Endothelial cell of hepatic sinusoid (primary cell): ENCODE data around the gene MRTO4.
"Not testable (repeated sequence)": the region's sequence is repeated elsewhere in the genome, so short reads cannot be mapped to it uniquely, and the experiment has no call there.

Experiments
- in situ Hi-C: cut with HindIII; loops from 2 replicates; pipeline ENCODE4 v1.10.0; 2017; ENCODE audit warnings: low sequenced_read_pairs

Gene MRTO4

DNA sequence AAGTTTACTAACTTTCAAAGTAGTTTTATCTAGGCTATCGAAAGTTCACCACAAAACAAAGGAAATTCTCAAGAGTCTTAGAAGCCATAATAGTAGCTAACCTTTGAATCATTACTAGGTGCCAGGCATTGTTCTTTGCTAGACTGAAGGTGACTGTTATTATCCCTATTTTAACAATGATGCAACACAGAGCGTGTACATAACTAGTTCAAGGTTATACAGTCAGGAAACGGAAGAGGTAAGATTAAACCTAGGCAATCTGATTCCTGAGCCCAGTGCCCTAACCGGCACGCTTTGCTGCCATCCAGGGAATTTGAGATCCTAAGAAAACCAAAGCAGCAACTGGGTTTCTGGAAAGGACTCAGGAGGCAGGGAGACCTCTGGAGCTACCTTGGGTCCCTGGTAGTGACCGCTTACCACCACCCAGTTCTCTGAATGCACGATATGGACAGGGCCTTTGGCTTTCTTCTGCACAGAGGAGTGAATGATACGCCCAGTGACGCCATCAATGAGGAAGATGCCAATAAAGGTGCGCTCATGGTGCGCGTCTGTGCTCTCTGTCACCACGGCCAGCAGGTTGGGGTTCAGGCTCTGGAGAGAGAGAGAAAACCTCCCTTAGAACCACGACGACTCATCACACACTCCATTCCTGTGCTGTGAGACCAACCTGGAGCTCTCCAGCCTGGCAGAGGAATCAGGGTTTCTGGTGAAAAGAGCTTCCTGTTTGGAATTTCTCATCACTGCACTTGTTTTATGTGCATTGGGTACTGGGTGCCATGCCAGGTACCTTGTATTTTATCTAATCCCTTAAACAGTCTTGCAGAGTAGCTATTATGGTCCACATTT is 28.4 kb upstream of the MRTO4 start:
- in situ Hi-C loops, result no loop called here

DNA sequence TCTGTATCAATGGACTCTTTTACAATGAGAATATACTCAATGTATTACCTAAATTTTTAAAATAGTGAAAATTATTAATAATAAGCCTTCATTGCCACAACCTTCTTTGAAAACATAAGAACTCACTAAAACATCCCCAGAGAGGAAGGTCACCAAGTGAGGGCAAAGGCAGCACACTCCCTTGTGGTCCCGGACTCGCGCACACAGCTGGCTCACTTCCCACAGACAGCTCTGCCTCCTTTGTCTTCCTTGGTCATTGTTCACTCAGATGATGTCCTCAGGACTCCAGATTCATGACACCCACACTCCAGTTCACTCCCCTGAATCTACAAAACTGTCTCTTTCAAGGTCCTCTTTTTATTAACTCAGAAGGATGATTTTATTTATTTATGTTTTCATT is 22.4 kb upstream of the MRTO4 start:
- in situ Hi-C loops, result no loop called here

DNA sequence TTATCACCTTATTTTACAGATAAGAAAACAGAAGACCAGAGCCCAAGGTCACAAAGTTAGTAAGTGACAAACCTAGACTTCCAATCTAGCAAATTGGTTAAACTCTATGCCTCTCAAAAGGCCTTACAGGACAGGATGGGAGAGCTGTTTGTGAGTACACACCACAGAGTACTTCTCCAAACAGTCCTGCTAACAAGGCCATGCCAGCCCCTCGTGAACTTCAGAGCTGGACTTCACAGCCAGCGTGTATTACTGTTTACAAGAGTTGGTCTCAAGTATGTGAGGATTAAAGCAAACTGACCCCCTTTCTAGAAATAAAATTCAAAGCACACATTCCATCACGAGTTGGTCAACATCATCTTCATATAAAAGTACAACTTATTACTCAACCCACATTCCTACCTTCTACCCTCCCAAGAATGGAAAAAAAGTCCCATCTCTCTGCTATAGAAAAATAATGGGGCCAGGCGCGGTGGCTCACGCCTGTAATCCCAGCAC is 21.7 kb upstream of the MRTO4 start:
- in situ Hi-C loops, result no loop called here

DNA sequence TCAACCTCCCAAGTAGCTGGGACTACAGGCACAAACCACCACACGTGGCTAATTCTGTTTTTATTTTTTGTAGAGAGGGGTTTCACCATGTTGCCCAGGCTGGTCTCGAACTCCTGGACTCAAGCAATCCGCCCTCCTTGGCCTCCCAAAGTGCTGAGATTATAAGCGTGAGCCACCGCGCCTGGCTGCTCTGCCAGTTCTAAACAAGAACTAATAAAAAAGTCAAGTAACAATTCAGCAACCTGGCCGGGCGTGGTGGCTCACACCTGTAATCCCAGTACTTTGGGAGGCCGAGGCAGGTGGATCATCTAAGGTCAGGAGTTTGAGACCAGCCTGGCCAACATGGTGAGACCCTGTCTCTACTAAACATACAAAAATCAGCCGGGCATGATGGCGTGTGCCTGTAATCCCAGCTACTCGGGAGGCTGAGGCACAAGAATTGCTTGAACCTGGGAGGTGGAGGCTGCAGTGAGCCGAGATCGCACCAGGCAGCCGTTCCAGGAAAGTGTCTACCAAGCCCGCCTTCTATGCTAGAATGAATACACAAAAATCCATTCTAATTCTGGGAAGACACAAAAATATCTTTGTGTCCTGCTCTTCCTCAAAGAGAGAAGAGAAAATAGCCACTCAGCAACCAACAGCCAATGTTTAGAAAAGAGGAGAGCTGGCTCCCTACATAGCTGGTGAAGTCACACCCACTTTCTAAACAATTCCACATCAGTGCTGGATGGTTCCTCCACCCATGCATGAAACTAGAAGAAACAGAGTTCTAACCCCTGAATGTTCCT is 19.7 kb upstream of the MRTO4 start:
- in situ Hi-C loops, result not testable (repeated sequence)

DNA sequence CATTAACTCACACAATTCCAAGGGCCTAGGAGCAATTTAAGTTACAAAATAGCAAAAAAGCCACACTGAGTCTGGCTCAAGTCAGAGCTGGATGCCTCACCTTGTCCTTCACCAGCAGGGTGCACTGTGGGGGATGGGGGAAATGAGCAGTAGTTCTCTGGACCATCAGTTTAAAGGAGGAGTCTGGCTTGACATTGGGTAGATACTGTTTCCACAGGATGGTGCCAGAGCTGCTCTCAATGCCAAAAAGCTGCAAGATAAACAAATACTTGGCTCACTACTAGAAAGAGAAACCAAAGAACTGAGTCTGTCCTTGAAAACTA is 19.1 kb upstream of the MRTO4 start:
- in situ Hi-C loops, result no loop called here

DNA sequence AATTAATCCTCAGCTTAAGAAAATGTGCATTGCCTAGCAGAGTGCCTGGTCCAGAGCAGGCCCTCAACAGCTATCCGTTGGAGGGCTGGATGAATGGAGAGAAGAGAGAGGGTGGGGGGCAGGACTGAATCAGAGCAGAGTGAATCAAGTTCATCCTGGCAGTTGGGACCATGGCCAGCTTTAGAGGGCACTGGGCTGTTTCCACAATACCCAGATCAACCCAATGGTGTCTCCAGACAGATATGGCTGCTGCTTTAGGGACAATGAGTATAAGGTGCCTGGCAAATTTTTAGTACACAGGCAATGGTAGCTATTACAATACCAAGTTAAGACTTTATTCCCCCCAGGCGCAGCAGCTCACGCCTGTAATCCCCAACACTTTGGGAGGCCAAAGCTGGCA is 17.4 kb upstream of the MRTO4 start:
- in situ Hi-C loops, result no loop called here

DNA sequence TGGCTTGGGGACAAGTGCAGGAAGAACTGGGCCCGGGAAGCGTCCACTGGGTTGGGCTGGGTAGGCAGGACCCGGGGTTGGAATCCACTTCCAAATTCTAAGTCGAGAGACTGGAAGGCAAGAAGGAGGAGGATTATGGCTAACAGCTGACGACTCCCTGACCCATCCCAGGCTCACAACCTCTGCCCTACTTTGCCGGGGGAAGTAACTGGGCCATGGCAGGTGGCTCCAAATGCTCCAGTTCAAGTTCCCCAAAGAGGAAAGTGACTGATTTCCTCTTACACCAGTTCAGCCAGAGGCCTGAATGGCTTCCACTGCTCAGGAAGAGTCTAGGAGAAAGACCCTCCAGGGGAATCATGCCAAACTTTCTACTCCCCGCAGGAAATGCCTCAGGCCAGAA is 11.7 kb upstream of the MRTO4 start:
- in situ Hi-C loops, result no loop called here

DNA sequence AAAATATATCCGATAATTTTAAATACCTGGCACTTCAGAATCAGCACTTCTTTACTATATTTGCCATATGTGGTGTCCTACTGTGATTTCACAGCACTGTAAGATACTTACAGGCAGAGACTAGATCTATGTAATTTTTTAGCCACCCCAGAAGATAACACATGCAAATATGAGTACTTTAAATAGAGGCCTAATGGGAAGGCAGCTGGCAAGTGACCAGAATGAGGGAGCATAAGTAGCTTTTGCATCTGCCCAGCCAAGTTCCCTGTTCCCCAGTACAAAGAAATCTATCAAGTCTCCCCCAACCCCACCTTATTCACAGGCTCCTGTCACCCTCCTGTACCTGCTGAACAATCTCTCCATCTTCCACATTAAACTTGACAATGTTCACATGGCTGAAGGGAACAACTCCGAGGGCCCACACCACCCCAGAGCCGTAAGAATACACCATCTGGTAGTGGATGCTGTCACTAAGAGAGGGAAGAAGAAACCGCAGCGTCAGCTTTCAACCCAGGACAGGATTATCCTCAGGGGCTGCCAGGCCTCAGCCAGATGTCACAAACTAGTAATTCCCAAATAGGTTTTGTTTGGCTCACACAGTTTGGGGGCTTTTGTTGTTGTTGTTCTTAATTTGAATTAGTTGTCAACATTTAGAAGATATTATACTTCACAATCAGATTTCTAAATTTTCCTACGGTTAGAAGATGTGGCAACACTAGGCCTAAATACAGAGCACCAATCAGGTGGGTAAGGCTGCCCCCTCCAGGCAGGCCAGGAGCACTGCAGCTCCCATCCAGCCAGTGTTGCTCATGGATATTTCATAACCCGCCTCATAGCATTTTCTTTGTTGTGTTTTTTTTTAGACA is 10.7 kb upstream of the MRTO4 start:
- in situ Hi-C loops, result no loop called here

DNA sequence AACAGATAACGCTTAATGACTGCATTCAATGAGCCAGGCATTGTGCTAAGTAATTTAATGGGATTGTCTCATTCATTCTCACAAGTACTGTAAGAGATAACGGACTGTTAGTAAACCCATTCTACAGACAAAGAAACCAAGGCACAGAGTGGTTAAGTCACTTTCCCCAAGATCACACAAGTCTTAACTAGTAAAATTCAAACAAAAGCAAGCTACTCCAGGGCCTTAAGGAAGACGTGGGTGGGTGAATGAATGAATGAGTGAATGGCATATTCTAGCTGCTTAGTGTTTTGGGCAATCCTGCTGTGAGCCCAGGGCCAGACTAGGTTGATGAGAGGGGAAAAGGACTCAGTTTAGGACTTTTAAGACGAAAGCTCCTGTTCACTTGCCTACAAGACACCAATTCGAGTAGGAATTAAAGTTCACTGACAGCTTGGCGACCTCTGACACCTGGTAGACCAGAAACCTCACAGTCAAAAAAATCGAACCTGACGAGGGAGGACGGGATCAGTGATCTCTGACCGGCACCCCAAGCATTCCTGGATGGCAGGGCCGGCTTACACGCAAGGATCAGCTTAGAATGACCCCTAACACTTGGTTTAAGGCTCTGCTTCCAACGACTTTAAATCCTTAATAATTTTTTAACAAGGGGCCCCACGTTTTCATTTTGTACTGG is 838 bp upstream of the MRTO4 start:
- in situ Hi-C loops, result no loop called here

DNA sequence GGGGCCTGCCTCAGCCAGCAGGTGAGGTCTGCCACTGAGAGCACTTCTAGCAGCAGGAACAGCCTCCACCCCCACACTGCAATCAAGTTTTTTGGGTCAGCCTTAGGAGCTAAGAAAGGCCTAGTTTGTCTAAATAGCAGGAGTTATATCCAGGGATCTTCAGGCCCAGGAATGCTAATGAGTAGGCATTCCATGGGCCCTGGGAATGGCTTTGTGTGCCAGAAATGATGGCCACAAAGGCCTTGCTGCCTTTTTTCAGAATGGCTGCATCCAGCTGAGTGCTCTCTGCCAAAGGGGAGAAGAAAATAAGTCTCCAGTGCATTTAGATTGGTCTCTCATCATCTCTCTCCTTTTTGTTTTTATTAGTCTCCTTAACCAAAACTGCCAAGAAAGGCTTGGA is 2.8 kb downstream of the MRTO4 start:
- in situ Hi-C loops, result no loop called here

DNA sequence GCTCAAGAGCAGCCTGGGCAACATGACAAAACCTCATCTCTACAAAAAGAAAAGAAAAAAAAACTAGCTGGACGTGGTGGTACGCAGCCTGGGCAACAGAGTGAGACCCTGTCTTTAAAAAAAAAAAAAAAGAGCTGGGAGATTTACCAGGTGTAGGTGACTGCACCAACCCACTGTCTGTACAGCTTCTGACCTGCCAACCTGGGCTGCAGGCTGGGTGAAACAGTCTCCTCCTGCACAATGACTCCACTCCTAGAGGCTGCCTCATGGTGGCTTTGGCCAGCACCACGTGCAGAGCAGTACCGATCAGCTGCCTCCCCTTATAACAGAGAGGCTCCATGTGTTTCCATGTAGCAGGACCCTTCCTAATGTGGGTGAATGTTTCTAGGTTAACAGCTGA is 3.7 kb downstream of the MRTO4 start:
- in situ Hi-C loops, result loop anchor here (5.0 kb wide), 1 partner anchor 72 kb away; no protein-coding TSS in a partner anchor

DNA sequence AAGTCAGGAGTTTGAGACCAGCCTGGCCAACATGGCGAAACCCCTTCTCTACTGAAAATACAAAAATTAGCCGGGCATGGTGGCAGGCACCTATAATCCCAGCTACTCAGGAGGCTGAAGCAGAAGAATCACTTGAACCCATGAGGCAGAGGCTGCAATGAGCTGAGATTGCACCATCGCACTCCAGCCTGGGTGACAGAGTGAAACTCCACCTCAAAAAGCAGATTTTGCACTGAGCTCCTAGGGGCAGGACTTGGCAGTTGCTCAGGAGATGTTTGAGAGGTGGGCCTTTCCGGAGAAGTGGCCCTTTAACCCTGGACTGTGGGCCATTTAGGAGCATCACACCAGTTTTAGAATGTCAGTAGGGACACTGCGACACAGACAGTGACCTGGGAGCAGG is 4.7 kb downstream of the MRTO4 start:
- in situ Hi-C loops, result loop anchor here (5.0 kb wide), 1 partner anchor 71 kb away; no protein-coding TSS in a partner anchor

DNA sequence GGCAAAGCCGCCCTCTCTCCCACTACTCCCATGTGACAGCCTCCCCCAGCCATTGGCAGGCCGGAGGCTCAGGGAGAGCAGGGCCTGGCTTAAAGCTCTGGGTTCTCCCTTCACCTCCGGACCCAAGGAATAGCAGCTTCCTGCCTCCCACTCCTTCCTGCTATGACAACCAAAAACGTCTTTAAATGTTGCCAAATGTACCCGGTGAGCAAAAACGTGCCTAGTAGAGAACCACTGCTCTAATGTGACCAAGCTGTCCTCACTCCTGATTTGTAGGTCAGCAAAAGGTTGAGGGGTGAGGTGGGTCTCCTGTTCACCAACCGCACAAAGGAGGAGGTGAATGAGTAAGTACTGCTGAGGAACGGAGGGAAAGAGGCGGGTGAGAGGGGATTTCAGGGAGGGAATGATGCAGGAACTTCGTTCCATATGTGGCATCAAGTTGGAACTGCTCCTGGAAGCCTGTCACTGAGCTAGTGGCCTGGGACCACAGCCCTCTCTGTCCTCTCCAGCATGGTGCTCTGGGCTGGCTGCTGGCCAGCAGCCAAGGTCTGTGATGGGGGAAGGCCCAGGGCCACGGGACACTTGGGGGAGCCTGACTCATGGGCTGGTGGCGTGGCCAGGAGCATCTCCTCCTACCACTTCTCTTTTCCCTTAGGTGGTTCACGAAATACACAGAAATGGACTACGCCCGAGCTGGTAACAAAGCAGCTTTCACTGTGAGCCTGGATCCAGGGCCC is 5.7 kb downstream of the MRTO4 start:
- in situ Hi-C loops, result loop anchor here (5.0 kb wide), 1 partner anchor 70 kb away; no protein-coding TSS in a partner anchor

DNA sequence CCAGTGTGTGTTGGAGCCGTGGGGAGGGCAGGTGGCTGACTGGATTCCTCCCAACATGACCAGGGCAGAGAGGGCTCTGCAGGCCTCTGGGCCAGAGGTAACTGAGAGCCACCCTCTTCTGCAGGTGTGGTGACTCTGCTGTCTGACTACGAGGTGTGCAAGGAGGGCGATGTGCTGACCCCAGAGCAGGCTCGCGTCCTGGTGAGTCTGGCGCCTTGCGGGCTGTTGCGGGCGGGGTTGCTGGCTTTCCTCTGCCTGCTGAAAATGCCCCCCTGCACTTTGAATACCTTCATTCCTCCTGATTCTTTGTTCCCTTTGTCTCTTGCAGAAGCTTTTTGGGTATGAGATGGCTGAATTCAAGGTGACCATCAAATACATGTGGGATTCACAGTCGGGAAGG is 6.7 kb downstream of the MRTO4 start:
- in situ Hi-C loops, result loop anchor here (5.0 kb wide), 1 partner anchor 69 kb away; no protein-coding TSS in a partner anchor

DNA sequence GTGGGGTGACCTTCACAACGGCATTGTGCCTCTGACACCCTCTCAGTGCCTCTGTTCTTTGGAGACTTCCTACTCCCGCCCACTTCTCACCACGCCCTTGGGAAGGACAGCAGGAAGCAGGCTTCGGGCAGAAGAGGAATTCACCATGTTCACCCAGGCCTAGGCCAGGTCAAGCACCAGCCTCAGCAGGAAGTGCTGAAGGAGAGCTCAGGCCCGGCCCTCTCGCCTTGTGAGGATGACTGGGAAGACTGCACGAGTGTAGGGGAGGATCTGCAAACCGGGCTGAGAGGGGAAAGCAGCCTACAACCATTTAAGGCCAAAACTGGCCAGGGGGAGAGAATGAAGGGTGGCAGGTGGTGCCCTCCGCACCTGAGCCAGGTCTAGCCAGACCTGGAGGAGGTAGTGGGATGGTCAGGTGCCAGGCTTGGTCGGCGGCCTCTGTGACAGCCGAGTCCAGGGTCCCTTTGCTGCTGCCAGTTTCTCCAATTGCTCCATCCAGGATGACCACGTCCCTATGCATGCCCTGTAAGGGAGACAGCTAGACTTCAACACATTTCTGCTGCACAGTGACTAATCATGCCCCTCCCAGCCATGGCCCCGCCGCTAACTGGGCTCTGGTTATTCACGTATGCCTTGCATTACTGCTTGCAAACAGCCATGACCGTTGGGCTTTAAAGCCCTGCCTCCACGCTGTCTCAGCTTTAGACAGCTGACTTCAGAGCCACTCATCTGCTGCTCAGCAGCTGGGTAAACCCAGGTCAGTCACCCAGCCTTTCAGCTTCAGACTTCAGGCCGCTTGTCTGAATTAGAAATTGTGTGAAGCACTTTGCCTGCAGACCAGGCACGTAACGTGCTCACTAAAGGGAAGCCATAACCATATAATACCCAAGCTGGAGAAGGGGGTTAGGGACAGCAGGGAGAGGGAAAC is 8.9 kb downstream of the MRTO4 start:
- in situ Hi-C loops, result no loop called here

DNA sequence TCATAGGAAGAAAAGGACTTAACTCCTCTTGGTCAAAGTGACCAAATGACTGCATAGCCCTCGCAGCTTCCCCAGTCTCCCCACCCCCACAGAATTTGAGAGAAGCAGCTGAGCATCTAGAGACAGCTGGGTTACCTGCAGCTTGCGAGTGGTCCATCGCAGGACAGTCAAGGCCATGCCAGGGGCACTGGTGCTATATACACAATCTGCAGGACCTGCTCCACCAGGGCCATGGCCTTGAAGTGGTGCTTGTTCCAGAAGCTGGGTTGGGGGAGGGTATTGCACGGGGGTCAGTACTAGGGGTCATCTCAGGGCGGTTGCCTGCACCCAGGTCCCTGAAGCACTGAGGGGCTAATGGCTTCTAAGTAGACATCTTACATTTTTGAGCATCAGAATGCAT is 10.4 kb downstream of the MRTO4 start:
- in situ Hi-C loops, result no loop called here

DNA sequence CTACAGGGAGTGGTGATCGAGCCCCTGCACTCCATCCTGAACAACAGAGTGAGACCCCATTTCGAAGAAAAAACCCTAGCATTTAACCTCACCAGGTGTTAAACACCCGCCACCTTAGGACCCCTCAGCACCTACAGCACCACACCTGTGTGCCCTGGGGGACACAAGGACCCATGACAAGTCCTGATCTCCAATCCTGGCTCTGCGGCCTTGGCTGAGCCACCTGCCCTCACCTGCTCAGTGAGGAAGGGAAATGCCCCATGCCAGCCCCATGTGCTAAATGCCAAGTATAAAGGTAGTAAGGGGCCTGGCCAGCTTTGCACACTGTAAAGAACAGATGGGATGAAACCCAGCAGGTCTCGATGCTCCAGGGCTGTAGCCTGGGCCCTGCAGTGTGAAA is 11.1 kb downstream of the MRTO4 start:
- in situ Hi-C loops, result no loop called here

DNA sequence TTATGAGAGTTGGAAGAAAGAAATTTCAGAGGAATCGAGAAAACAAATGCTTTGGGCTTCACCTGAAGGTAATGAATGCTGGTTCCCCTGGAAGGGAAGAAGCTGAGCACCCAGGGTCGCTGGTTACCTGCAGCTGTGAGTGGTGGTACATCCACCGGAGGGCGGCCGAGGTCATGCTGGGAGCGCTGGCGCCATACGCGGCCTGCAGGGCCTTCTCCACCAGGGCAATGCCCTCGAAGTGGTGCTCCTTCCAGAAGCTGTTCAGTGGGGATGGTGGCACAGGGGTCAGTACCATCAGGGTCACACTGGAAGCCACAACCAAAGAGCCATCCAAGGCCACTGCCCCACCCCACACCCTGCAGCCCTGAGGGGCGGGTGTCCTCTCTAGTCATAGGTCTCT is 16.8 kb downstream of the MRTO4 start:
- in situ Hi-C loops, result no loop called here
